IPS-20b (cell line): ENCODE measurements around the gene CACNA1C.
"Not testable (repeated sequence)": the region's sequence is repeated elsewhere in the genome, so short reads cannot be mapped to it uniquely, and the experiment has no call there.

Experiments used
- H3K27ac ChIP-seq: one replicate; pipeline ENCODE4 v1.5.1; 2013; ENCODE audit warnings: low read length
- H3K27me3 ChIP-seq: 2 replicates; pipeline ENCODE4 v1.6.1; 2013; ENCODE audit warnings: mild to moderate bottlenecking, low read length, inconsistent platforms; ENCODE audit not compliant: insufficient read depth
- H3K36me3 ChIP-seq: 2 replicates; pipeline ENCODE4 v1.6.1; 2013; ENCODE audit warnings: low read depth, mild to moderate bottlenecking, inconsistent platforms, low read length, moderate library complexity; ENCODE audit not compliant: insufficient read depth
- H3K4me1 ChIP-seq: 2 replicates; pipeline ENCODE4 v1.6.1; 2013; ENCODE audit warnings: mild to moderate bottlenecking, control low read depth, inconsistent platforms, low read length, moderate library complexity; ENCODE audit not compliant: insufficient read depth
- H3K4me3 ChIP-seq: 2 replicates; pipeline ENCODE4 v1.5.1; 2013; ENCODE audit warnings: mild to moderate bottlenecking, low read length, inconsistent platforms
- H3K9ac ChIP-seq: 2 replicates; pipeline ENCODE4 v1.6.1; 2013; ENCODE audit warnings: low read depth, mild to moderate bottlenecking, inconsistent platforms, low read length, moderate library complexity
- H3K9me3 ChIP-seq: 2 replicates; pipeline ENCODE4 v1.6.1; 2013; ENCODE audit warnings: mild to moderate bottlenecking, low read depth, low read length, inconsistent platforms; ENCODE audit not compliant: insufficient read depth

Gene CACNA1C

DNA sequence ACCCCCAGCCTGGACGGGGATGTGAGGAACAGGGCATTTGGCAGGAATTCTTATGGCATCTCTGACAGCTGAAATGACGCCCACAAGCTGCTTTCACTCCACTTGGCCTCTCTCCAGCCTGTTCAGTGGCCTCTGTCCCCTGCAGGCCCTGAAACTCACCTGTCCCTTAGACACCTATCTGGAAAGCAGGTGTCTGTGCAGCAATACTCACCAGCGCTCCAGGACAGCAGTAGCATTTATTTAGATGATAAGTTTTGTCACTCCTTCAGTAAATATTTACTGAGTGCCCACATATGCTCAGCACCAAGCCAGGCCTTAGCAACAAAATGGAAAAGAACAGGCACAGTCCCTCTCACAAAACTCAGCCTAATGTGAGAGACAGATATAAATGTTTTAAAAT, 430.9 kb downstream of the CACNA1C start:
- Histone ChIP-seq H3K27ac (no peak overlapping the region), H3K27me3 (no peaks in the 10 kb centered on the region), H3K4me1 (no peaks in the 10 kb centered on the region), H3K4me3 (no peak overlapping the region), H3K9me3 (no peaks in the 10 kb centered on the region), H3K36me3 (no peaks in the 10 kb centered on the region), H3K9ac (no peak overlapping the region)

DNA sequence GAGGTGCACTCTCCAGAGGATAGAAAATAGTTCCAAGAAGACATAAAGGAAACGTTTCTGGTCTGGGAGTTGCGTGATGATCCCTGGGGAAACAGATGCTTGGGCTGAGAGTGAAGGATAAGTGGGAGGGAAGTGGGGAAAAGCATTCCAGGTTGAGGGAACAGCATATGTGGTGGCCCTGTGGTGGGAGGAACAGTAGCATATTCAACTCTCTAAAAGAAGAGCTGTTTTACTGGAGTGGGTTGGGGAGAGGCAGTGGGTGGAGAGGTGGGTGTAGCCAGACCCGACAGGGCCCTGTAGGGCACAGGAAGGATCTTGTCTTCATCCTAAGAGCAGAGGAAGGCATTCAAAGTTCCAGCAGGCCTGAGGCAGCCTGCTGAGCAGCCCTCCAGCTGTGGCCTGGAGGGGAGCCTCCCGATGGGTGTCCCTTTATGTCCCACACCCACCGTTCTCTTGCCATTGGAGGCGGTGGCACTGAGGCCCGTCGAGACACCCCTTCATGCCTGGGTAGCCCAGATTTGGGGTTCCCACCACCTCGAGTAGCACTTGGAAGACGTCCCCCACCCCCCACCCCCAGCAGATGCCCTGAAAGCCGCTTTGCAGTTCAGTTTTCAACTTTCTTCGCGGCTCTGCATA, 431.5 kb downstream of the CACNA1C start:
- Histone ChIP-seq H3K4me3 (no peak overlapping the region), H3K27me3 (no peaks in the 10 kb centered on the region)

DNA sequence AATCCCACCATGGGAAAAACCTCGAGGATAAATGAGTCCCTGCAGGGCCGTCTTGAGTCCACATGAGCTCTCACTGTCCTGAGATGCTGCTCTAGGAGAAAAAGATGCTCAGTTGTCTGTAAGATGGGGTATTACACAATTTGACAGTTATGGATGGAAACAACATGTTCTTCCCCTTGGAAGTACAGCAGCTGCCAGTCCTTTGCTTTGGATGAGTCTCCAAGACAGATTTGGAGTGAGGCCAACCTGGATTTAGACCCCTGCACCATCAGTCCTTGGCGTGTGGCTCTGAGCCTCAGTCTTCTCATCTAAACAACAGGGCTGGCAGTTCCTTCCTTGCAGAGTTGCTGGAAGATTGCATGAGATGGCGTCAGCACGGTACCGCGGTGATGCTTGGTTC, 432.9 kb downstream of the CACNA1C start:
- Histone ChIP-seq H3K27ac (no peak overlapping the region), H3K4me3 (no peak overlapping the region), H3K9ac (no peak overlapping the region), H3K27me3 (no peaks in the 10 kb centered on the region), H3K4me1 (no peaks in the 10 kb centered on the region), H3K9me3 (no peaks in the 10 kb centered on the region), H3K36me3 (no peaks in the 10 kb centered on the region)

More for the DNA sequence above, 431.5 kb downstream of the CACNA1C start:
- Histone ChIP-seq H3K27ac (no peak overlapping the region), H3K9me3 (no peaks in the 10 kb centered on the region), H3K9ac (no peak overlapping the region), H3K36me3 (no peaks in the 10 kb centered on the region), H3K4me1 (no peaks in the 10 kb centered on the region)

DNA sequence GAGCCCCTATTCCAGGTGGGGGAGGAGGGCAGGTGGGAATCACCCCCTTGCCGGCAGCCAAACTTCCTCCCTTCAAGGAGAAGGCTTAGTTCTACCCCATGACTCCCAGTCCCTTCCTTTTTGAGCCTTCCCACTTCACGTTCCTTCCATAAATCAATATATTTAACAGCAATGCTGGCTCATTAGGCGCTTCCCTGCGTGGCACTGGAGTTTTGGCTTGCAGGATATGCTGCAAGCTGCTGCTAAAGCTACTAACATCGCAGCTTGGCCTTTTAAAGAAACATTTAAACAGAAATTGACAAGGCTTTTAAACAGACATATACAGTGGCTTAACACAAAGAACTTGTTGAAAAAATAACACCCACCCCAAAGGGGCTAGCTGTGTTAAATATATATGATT, 434.0 kb downstream of the CACNA1C start:
- H3K9ac ChIP-seq = no peak overlapping the region
- no peaks in the 10 kb centered on the region for H3K36me3 ChIP-seq
- H3K4me1 ChIP-seq = no peaks in the 10 kb centered on the region
- no peaks in the 10 kb centered on the region for H3K27me3 ChIP-seq
- no peaks in the 10 kb centered on the region for H3K9me3 ChIP-seq
- no peak overlapping the region for H3K27ac ChIP-seq
- no peak overlapping the region for H3K4me3 ChIP-seq

- Histone ChIP-seq H3K36me3 (no peaks in the 10 kb centered on the region), H3K9me3 (no peaks in the 10 kb centered on the region), H3K4me1 (no peaks in the 10 kb centered on the region), H3K9ac (no peak overlapping the region), H3K27me3 (no peaks in the 10 kb centered on the region), H3K27ac (no peak overlapping the region), H3K4me3 (no peak overlapping the region)
Observed at GRCh38 chr12:2487278-2487677, 434.5 kb downstream of the CACNA1C start.

DNA sequence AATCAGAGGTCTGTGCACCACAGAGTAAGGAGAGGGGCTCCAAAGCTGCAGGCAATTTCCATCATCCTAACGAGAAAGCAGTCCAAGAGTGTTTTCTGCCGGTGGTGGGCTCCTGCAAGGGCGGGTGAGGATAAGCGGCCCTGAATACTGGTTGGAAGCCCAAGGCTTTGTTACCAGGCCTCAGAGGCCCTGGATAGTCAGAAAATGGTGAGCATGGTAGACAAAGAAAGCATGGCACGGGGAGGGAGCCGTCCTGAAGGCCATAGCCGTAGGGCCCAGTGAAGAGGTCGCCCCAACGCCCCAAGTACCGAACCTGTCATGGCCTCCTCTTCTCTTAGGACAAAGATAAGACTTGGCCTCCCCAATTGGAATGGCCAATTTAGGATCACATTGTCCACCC, 435.3 kb downstream of the CACNA1C start:
- no peak overlapping the region for H3K4me3 ChIP-seq
- H3K4me1 ChIP-seq = no peaks in the 10 kb centered on the region
- no peak overlapping the region for H3K27ac ChIP-seq
- no peaks in the 10 kb centered on the region for H3K36me3 ChIP-seq
- no peaks in the 10 kb centered on the region for H3K27me3 ChIP-seq
- H3K9me3 ChIP-seq = no peaks in the 10 kb centered on the region
- no peak overlapping the region for H3K9ac ChIP-seq

DNA sequence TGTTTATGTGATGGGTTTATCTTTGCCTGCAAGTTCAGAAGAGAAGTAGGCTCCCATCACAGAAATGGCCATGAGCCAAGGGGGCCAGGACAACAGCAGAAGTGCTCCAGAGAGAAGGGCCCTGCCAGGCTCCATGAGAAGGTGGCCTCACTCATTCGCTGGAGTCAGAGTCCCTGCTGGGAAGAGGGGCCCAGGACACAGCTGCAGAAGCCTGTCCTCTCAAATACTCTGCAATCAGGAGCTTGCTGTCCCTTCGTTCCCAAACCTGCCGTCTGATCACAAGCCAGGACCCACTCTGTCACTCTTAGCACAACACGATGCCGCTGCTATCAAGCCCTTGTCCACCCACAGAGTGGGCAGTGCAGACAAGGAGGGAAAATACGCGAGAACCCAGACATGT, 435.8 kb downstream of the CACNA1C start:
- Histone ChIP-seq H3K27ac (no peak overlapping the region), H3K9ac (no peak overlapping the region), H3K36me3 (no peaks in the 10 kb centered on the region), H3K27me3 (no peaks in the 10 kb centered on the region), H3K4me1 (no peaks in the 10 kb centered on the region), H3K4me3 (no peak overlapping the region), H3K9me3 (no peaks in the 10 kb centered on the region)

GRCh38 chr12:2489275-2489674, 436.5 kb downstream of the CACNA1C start:
- no peaks in the 10 kb centered on the region for H3K4me1 ChIP-seq
- no peaks in the 10 kb centered on the region for H3K9me3 ChIP-seq
- H3K9ac ChIP-seq = no peak overlapping the region
- H3K27ac ChIP-seq = no peak overlapping the region
- H3K27me3 ChIP-seq = no peaks in the 10 kb centered on the region
- H3K4me3 ChIP-seq = no peak overlapping the region
- no peaks in the 10 kb centered on the region for H3K36me3 ChIP-seq

- H3K4me3 ChIP-seq = no peak overlapping the region
- no peak overlapping the region for H3K9ac ChIP-seq
- H3K27ac ChIP-seq = no peak overlapping the region
- H3K36me3 ChIP-seq = no peaks in the 10 kb centered on the region
- no peaks in the 10 kb centered on the region for H3K9me3 ChIP-seq
- no peaks in the 10 kb centered on the region for H3K4me1 ChIP-seq
- no peaks in the 10 kb centered on the region for H3K27me3 ChIP-seq
Observed at GRCh38 chr12:2490831-2491230, 438.0 kb downstream of the CACNA1C start.

- H3K4me3 ChIP-seq, H3K4me1 ChIP-seq, H3K27ac ChIP-seq, H3K36me3 ChIP-seq, H3K27me3 ChIP-seq, H3K9me3 ChIP-seq, H3K9ac ChIP-seq: not testable (repeated sequence)
Observed at GRCh38 chr12:2491349-2491748, 438.6 kb downstream of the CACNA1C start.

DNA sequence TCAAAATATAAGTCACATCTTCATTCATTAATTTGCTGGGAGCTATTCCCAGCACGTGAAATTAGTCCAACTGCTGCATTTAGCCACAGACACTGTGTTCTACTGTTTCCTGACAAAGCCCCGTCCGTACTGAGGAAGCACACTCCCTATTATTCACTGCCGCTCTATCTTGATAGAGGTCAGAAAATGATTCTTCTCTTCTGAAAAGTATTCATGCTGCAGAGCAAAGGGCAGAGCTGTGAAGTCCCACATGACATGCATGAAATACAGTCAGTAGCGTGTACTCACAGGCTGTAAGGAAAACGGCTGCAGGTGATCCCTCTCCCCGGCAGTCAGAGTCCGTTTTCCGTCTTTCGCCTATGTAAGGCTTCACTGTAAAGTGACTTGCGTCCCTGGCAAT, 439.4 kb downstream of the CACNA1C start:
- Histone ChIP-seq H3K4me1 (no peaks in the 10 kb centered on the region), H3K27me3 (no peaks in the 10 kb centered on the region), H3K4me3 (no peak overlapping the region), H3K9ac (no peak overlapping the region), H3K27ac (no peak overlapping the region), H3K36me3 (no peaks in the 10 kb centered on the region), H3K9me3 (no peaks in the 10 kb centered on the region)

GRCh38 chr12:2493086-2493485, 440.3 kb downstream of the CACNA1C start:
- Histone ChIP-seq H3K4me1 (no peaks in the 10 kb centered on the region), H3K4me3 (no peak overlapping the region), H3K27me3 (no peaks in the 10 kb centered on the region), H3K36me3 (no peaks in the 10 kb centered on the region), H3K9ac (no peak overlapping the region), H3K9me3 (no peaks in the 10 kb centered on the region), H3K27ac (no peak overlapping the region)
